ENCODE results near the gene ERFL.

- TF ChIP-seq MAX (IDR thresholded peaks at IDR 0.05), result no peak
- no peak for TF ChIP-seq EP300 (IDR thresholded peaks at IDR 0.05; ENCODE audit: borderline replicate concordance)
- no peak for TF ChIP-seq CREB1 (IDR thresholded peaks at IDR 0.05; ENCODE audit: low read depth)
- no peak for TF ChIP-seq FOXM1 (IDR thresholded peaks at IDR 0.05; ENCODE audit: borderline replicate concordance, low read depth)
- TF ChIP-seq TEAD4 (IDR thresholded peaks at IDR 0.05), result no peak
- no peak for TF ChIP-seq RAD21 (IDR thresholded peaks at IDR 0.05; ENCODE audit: low read depth)
Observed at GRCh38 chr19:41912899-41913537, 15.2 kb downstream of the ERFL start.

Data from Ishikawa (cell line).